GM12878 (cell line): ENCODE measurements around the gene MFN2.

Source experiments
- EED ChIP-seq: sonication (generic); IDR thresholded peaks from 2 replicates; pipeline ENCODE4 v1.6.1; 2016; ENCODE audit warnings: antibody characterized with exemption, low read depth
- EZH2 ChIP-seq: IDR thresholded peaks from 2 replicates; pipeline ENCODE4 v1.6.1; 2012; ENCODE audit warnings: low read depth, mild to moderate bottlenecking, control low read depth, inconsistent platforms, low read length, borderline replicate concordance; ENCODE audit not compliant: control insufficient read depth
- MAX ChIP-seq: IDR thresholded peaks from 2 replicates; pipeline ENCODE4 v1.6.1; 2012; ENCODE audit warnings: low read depth, low read length, improper control_type of control experiment
- MXI1 ChIP-seq: fragments of 150-350 bp; IDR thresholded peaks from 2 replicates; pipeline ENCODE4 v1.6.1; 2011; ENCODE audit warnings: low read depth, mild to moderate bottlenecking, inconsistent platforms, low read length, improper control_type of control experiment
- SMC3 ChIP-seq: IDR thresholded peaks from 2 replicates; pipeline ENCODE4 v1.6.1; 2011; ENCODE audit warnings: low read length, improper control_type of control experiment, borderline replicate concordance
- SRF ChIP-seq, 2 experiments: IDR thresholded peaks; 2 replicates each; pipeline ENCODE4 v1.6.1; 2011; ENCODE audit warnings: low read depth in 2 of 2, low read length in 2 of 2, mild to moderate bottlenecking in 1 of 2, moderate library complexity in 1 of 2
- TAF1 ChIP-seq: IDR thresholded peaks from 2 replicates; pipeline ENCODE4 v1.6.1; 2011; ENCODE audit warnings: mild to moderate bottlenecking, low read depth, low read length, borderline replicate concordance
- ZNF207 ChIP-seq: fragments of 450-650 bp; IDR thresholded peaks from 2 replicates; pipeline ENCODE4 v1.6.1; 2014; ENCODE audit warnings: antibody characterized with exemption, mild to moderate bottlenecking, borderline replicate concordance
- ZNF24 ChIP-seq: fragments of 450-650 bp; IDR thresholded peaks from 2 replicates; pipeline ENCODE4 v1.6.1; 2017; ENCODE audit warnings: antibody characterized with exemption, mild to moderate bottlenecking
- TF ChIP-seq, protein P1 (sequence below), 3 experiments: IDR thresholded peaks in 2 of 3; conservative IDR thresholded peaks in 1 of 3; 2 replicates each; pipeline ENCODE4 v1.5.1; 2011; ENCODE audit warnings: low read depth in 3 of 3, low read length in 3 of 3, mild to moderate bottlenecking in 3 of 3, control low read depth in 2 of 3, moderate library complexity in 2 of 3, inconsistent platforms in 1 of 3, mixed read lengths in 1 of 3; ENCODE audit not compliant: control insufficient read depth in 2 of 3, insufficient read depth in 1 of 3; ENCODE audit errors: extremely low read depth in 1 of 3
- TF ChIP-seq, protein P2 (sequence below): IDR thresholded peaks from 2 replicates; pipeline ENCODE4 v1.6.1; 2011; ENCODE audit warnings: low read depth, low read length, improper control_type of control experiment, borderline replicate concordance

- TF ChIP-seq, protein P1, sequence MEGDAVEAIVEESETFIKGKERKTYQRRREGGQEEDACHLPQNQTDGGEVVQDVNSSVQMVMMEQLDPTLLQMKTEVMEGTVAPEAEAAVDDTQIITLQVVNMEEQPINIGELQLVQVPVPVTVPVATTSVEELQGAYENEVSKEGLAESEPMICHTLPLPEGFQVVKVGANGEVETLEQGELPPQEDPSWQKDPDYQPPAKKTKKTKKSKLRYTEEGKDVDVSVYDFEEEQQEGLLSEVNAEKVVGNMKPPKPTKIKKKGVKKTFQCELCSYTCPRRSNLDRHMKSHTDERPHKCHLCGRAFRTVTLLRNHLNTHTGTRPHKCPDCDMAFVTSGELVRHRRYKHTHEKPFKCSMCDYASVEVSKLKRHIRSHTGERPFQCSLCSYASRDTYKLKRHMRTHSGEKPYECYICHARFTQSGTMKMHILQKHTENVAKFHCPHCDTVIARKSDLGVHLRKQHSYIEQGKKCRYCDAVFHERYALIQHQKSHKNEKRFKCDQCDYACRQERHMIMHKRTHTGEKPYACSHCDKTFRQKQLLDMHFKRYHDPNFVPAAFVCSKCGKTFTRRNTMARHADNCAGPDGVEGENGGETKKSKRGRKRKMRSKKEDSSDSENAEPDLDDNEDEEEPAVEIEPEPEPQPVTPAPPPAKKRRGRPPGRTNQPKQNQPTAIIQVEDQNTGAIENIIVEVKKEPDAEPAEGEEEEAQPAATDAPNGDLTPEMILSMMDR (IDR thresholded peaks at IDR 0.05 in 2 of 3, conservative IDR thresholded peaks at IDR 0.05 in 1 of 3; ENCODE audit: control insufficient read depth in 2 of 3, extremely low read depth in 1 of 3, insufficient read depth in 1 of 3, low read depth in 3 of 3, low read length in 3 of 3), result no peak
- TF ChIP-seq ZNF207 (no peak), MXI1 (no peak), MAX (no peak), TAF1 (no peak), SMC3 (no peak), EZH2 (no peak), EED (no peak), SRF (IDR thresholded peaks at IDR 0.05; ENCODE audit: low read depth in 2 of 2, low read length in 2 of 2) (no peak), ZNF24 (no peak)
- TF ChIP-seq, protein P2, sequence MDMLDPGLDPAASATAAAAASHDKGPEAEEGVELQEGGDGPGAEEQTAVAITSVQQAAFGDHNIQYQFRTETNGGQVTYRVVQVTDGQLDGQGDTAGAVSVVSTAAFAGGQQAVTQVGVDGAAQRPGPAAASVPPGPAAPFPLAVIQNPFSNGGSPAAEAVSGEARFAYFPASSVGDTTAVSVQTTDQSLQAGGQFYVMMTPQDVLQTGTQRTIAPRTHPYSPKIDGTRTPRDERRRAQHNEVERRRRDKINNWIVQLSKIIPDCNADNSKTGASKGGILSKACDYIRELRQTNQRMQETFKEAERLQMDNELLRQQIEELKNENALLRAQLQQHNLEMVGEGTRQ, result no peak
Observed at GRCh38 chr1:12034381-12034801, 54.1 kb downstream of the MFN2 start.
